B cell (primary cell): ENCODE measurements around the gene PRSS16. TPM values are rescaled to one million over a fixed set of nuclear protein-coding genes. Genes with fewer than 3 reads are reported as not detected.

Experiments used
- ATAC-seq: fragments of 200-7000 bp; cut with Tn5 transposase; one replicate; pipeline ENCODE4 v1.10.0; 2021; ENCODE audit warnings: low read depth, mild to moderate bottlenecking, moderate number of reproducible peaks, moderate library complexity
- CTCF ChIA-PET: fragments of 350-600 bp; sonication (Branson Sonifier 250); formaldehyde crosslinking; loops from one replicate; lab custom pipeline; 2021; ENCODE audit warnings: antibody characterized with exemption, inconsistent platforms; lab: Charles Lee
- POLR2A ChIA-PET: fragments of 350-600 bp; sonication (Branson Sonifier 250); formaldehyde crosslinking; loops from one replicate; lab custom pipeline; 2021; ENCODE audit warnings: antibody characterized with exemption; lab: Charles Lee
- DNase-seq: peaks from one replicate; pipeline ENCODE4 v3.0.0; 2013
- H2AFZ ChIP-seq: 2 replicates; pipeline ENCODE4 v1.6.1; 2012; ENCODE audit warnings: mild to moderate bottlenecking, low read depth, low read length; ENCODE audit not compliant: insufficient read depth, poor library complexity, severe bottlenecking
- H3K27ac ChIP-seq, 2 donors: 1 replicate in 1 of 2; 2 replicates in 1 of 2; pipeline ENCODE4 v1.5.1; 2012 to 2013; ENCODE audit warnings: low read length in 2 of 2, mild to moderate bottlenecking in 2 of 2, moderate library complexity in 1 of 2
- H3K27me3 ChIP-seq, 4 experiments: fragments of 200-600 bp in 1 of 4; sonication (generic) in 1 of 4; replicated peaks in 1 of 4; 1 replicate in 2 of 4; 2 replicates in 2 of 4; pipeline versions ENCODE4 v1.6.1 to v1.7.0; 2013 to 2016; ENCODE audit warnings: low read length in 3 of 4, mild to moderate bottlenecking in 2 of 4, mixed read lengths in 1 of 4, moderate library complexity in 1 of 4; ENCODE audit not compliant: insufficient read depth in 4 of 4, control insufficient read depth in 3 of 4; ENCODE audit errors: control extremely low read depth in 1 of 4
- H3K36me3 ChIP-seq, 2 experiments: replicated peaks in 1 of 2; 1 replicate in 1 of 2; 2 replicates in 1 of 2; pipeline versions ENCODE4 v1.6.1 to v1.7.1; 2013; ENCODE audit warnings: low read length in 1 of 2; ENCODE audit not compliant: insufficient read depth in 2 of 2, control insufficient read depth in 1 of 2; ENCODE audit errors: control extremely low read depth in 1 of 2, extremely low read depth in 1 of 2
- H3K4me1 ChIP-seq, 2 donors: fragments of 200-600 bp in 1 of 2; sonication (generic) in 1 of 2; 1 replicate in 1 of 2; 2 replicates in 1 of 2; pipeline versions ENCODE4 v1.5.1 to v1.6.1; 2013 to 2017; ENCODE audit warnings: low read length in 2 of 2; ENCODE audit not compliant: control insufficient read depth in 2 of 2, insufficient read depth in 2 of 2
- H3K4me2 ChIP-seq: replicated peaks from 2 replicates; pipeline ENCODE3; 2012; ENCODE audit warnings: mild to moderate bottlenecking, low read depth, low read length; ENCODE audit not compliant: poor library complexity, severe bottlenecking
- H3K4me3 ChIP-seq, 5 experiments: fragments of 200-600 bp in 1 of 5; sonication (generic) in 1 of 5; 1 replicate in 3 of 5; 2 replicates in 2 of 5; pipeline versions ENCODE4 v1.5.1 to v1.7.0; 2011 to 2016; ENCODE audit warnings: low read length in 4 of 5, mild to moderate bottlenecking in 4 of 5, low read depth in 2 of 5, control low read depth in 1 of 5, moderate library complexity in 1 of 5; ENCODE audit not compliant: insufficient read depth in 1 of 5; ENCODE audit errors: control extremely low read depth in 1 of 5, extremely low read depth in 1 of 5
- H3K79me2 ChIP-seq: fragments of 200-600 bp; sonication (generic); one replicate; pipeline ENCODE4 v1.6.0; 2016; ENCODE audit warnings: low read length; ENCODE audit not compliant: control insufficient read depth, insufficient read depth
- H3K9ac ChIP-seq: fragments of 200-600 bp; sonication (generic); 2 replicates; pipeline ENCODE4 v1.6.1; 2017; ENCODE audit warnings: mild to moderate bottlenecking, low read length, moderate library complexity
- H3K9me3 ChIP-seq, 3 donors: one replicate each; pipeline versions ENCODE4 v1.6.1 to v1.7.1; 2013; ENCODE audit warnings: low read length in 2 of 3; ENCODE audit not compliant: control insufficient read depth in 2 of 3, insufficient read depth in 1 of 3; ENCODE audit errors: control extremely low read depth in 1 of 3
- H4K20me1 ChIP-seq: 2 replicates; pipeline ENCODE4 v1.6.0; 2012; ENCODE audit warnings: mild to moderate bottlenecking, low read length; ENCODE audit not compliant: insufficient read depth, control insufficient read depth, poor library complexity, severe bottlenecking
- H3K27ac Mint-ChIP-seq: one replicate; pipeline ENCODE4 v1.8.0; 2021; ENCODE audit warnings: mixed read lengths
- H3K27me3 Mint-ChIP-seq: one replicate; pipeline ENCODE4 v1.8.0; 2021; ENCODE audit warnings: mixed read lengths
- H3K4me1 Mint-ChIP-seq: one replicate; pipeline ENCODE4 v1.8.0; 2021; ENCODE audit warnings: mixed read lengths
- H3K4me3 Mint-ChIP-seq: one replicate; pipeline ENCODE4 v1.8.0; 2021; ENCODE audit warnings: mixed read lengths
- H3K9me3 Mint-ChIP-seq: one replicate; pipeline ENCODE4 v1.8.0; 2022; ENCODE audit warnings: mixed read lengths; ENCODE audit not compliant: insufficient read depth
- CTCF ChIP-seq: fragments of 200-600 bp; IDR thresholded peaks from one replicate; pipeline ENCODE4 v1.8.0; 2022; ENCODE audit warnings: antibody characterized with exemption, mild to moderate bottlenecking
- EZH2 ChIP-seq: IDR thresholded peaks from 2 replicates; pipeline ENCODE4 v1.6.1; 2012; ENCODE audit warnings: borderline replicate concordance, low read depth, mild to moderate bottlenecking, moderate library complexity, low read length; ENCODE audit not compliant: insufficient read depth, poor library complexity, severe bottlenecking
- WGBS: methylation state at CpG from one replicate; pipeline ENCODE4 v1.1.5; 2013; ENCODE audit warnings: missing lambda C conversion rate; ENCODE audit not compliant: insufficient coverage; 5-methylcytosine and 5-hydroxymethylcytosine counted together
- intact Hi-C: fragments of 100-400 bp; cut with micrococcal nuclease; formaldehyde crosslinking; loops from one replicate; pipeline ENCODE4 v1.10.0; 2022
- polyA plus RNA-seq: library from polyadenylated mRNA; depleted of rRNA; stranded (reverse); fragments of >200 nt; gene quantifications from 2 replicates; pipeline ENCODE4 v1.2.3, GENCODE V29; 2012
- total RNA-seq, 2 donors: library from RNA; stranded (reverse); fragments of 120-200 nt in 1 of 2; gene quantifications; 1 replicate in 1 of 2; 2 replicates in 1 of 2; pipeline versions ENCODE4 v1.2.3 to v1.2.4, GENCODE V29; 2013 to 2022

PRSS16 gene
- total and polyA plus RNA-seq, 2 donors (not counting 1 experiment from before 2014, with no cell fraction given): 1.3 to 2.4 TPM

GRCh38 chr6:27224729-27225128 lies 22.8 kb upstream of the PRSS16 start:
- no peaks in the 10 kb centered on the region for H3K9me3 Mint-ChIP-seq
- H3K27ac Mint-ChIP-seq: no peak overlapping the region
- peaks cover 61% of the 10 kb centered on the region for H3K27me3 Mint-ChIP-seq
- intact Hi-C loops: no loop called here
- no peak overlapping the region for H2AFZ ChIP-seq
- CTCF ChIA-PET: no interaction called here
- H3K4me1 ChIP-seq: peaks cover 0 to 4% of the 10 kb centered on the region in 2 donors
- no peak overlapping the region for H3K4me3 Mint-ChIP-seq
- no peak overlapping the region for H3K27ac ChIP-seq
- H4K20me1 ChIP-seq: no peaks in the 10 kb centered on the region
- H3K79me2 ChIP-seq: no peaks in the 10 kb centered on the region
- POLR2A ChIA-PET: no interaction called here
- 0% methylated on average over 1 of the region's 4 CpGs for WGBS
- H3K4me3 ChIP-seq: no peak overlapping the region
- no peak overlapping the region for H3K4me2 ChIP-seq
- DNase-seq (no peak), ATAC-seq (no peak)
- no peaks in the 10 kb centered on the region for H3K4me1 Mint-ChIP-seq
- H3K9ac ChIP-seq: no peak overlapping the region
- H3K36me3 ChIP-seq: no peaks in the 10 kb centered on the region
- peaks cover 0 to 29% (median 16%) of the 10 kb centered on the region in 4 experiments for H3K27me3 ChIP-seq
- H3K9me3 ChIP-seq: peaks cover 0 to 16% (median 0%) of the 10 kb centered on the region in 3 donors
- no peak for TF ChIP-seq CTCF
- TF ChIP-seq EZH2: no peak

GRCh38 chr6:27228963-27229477 lies 18.5 kb upstream of the PRSS16 start:
- CTCF ChIA-PET: no interaction called here
- H3K27ac ChIP-seq: no peak overlapping the region
- peaks cover 72% of the 10 kb centered on the region for H3K27me3 Mint-ChIP-seq
- no peaks in the 10 kb centered on the region for H3K79me2 ChIP-seq
- H2AFZ ChIP-seq: no peak overlapping the region
- H3K9me3 Mint-ChIP-seq: no peaks in the 10 kb centered on the region
- POLR2A ChIA-PET: no interaction called here
- TF ChIP-seq CTCF (no peak), EZH2 (no peak)
- no peaks in the 10 kb centered on the region for H3K4me1 Mint-ChIP-seq
- H3K4me3 Mint-ChIP-seq: no peak overlapping the region
- peaks cover 0 to 4% of the 10 kb centered on the region in 2 donors for H3K4me1 ChIP-seq
- no peak for DNase-seq
- no peak overlapping the region for H3K27ac Mint-ChIP-seq
- peaks cover 0 to 46% (median 37%) of the 10 kb centered on the region in 4 experiments for H3K27me3 ChIP-seq
- H3K9me3 ChIP-seq: peaks cover 0 to 28% (median 3%) of the 10 kb centered on the region in 3 donors
- intact Hi-C loops: no loop called here
- no peaks in the 10 kb centered on the region for H3K36me3 ChIP-seq
- H3K4me2 ChIP-seq: no peak overlapping the region
- H3K4me3 ChIP-seq: no peak overlapping the region
- ATAC-seq: no peak
- H3K9ac ChIP-seq: no peak overlapping the region
- H4K20me1 ChIP-seq: no peaks in the 10 kb centered on the region
- WGBS: no CpG with 5 or more reads among the region's 5 CpGs
